Measurements from ENCODE around the gene NRXN2.

DNA sequence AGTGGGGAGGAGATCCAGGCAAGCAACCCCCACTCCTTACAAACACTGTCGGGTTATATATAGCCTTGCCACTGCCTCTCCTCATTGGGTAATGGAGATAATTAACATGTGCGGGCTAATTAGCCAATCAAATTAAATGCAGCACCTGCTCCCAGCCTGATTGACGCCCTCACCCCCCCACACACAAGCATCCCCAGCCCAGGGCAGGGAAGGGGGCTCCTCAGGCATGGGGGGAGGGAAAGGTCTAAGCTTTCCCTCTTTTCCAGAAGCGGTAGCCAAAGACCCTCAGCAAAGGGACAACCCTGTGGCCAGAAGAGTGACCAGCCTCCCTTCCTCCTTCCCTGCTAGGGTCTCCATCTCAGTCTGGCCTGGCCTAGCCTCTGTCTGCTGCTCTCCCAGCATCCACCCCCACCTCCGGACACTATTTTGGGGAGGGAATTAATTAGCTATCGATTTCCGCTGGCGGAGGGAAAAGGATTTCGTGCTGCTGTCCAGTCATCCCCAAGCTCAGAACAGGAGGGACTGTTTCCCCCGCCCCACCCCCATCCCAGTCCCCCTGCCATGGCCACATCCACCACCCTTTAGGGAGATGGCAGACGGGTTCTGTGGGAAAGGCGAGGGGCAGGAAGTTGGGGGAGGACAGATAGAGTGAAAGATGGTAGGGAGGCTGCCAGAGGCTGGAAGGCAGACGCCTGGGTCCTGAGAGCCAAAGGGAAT is 7.1 kb downstream of the NRXN2 start:
- TF ChIP-seq, protein P1, sequence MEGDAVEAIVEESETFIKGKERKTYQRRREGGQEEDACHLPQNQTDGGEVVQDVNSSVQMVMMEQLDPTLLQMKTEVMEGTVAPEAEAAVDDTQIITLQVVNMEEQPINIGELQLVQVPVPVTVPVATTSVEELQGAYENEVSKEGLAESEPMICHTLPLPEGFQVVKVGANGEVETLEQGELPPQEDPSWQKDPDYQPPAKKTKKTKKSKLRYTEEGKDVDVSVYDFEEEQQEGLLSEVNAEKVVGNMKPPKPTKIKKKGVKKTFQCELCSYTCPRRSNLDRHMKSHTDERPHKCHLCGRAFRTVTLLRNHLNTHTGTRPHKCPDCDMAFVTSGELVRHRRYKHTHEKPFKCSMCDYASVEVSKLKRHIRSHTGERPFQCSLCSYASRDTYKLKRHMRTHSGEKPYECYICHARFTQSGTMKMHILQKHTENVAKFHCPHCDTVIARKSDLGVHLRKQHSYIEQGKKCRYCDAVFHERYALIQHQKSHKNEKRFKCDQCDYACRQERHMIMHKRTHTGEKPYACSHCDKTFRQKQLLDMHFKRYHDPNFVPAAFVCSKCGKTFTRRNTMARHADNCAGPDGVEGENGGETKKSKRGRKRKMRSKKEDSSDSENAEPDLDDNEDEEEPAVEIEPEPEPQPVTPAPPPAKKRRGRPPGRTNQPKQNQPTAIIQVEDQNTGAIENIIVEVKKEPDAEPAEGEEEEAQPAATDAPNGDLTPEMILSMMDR (conservative IDR thresholded peaks at IDR 0.05) = no peak
- TF ChIP-seq ZFX (IDR thresholded peaks at IDR 0.05) = no peak

All from C4-2B (cell line).